Measurements from ENCODE around the gene SERPINA10.

GRCh38 chr14:94239406-94239805 is 53.7 kb downstream of the SERPINA10 start:
- no peak for TF ChIP-seq CTCF (IDR thresholded peaks at IDR 0.05)
- no peak for TF ChIP-seq POLR2A (IDR thresholded peaks at IDR 0.05)
- TF ChIP-seq EP300 (IDR thresholded peaks at IDR 0.05) = no peak

Measured in ovary (tissue), 3 donors.